Neural cell (in vitro differentiated cells): ENCODE measurements around the gene STX1B. TPM values are rescaled to one million over a fixed set of nuclear protein-coding genes. Genes with fewer than 3 reads are reported as not detected.

Experiments used
- H2AFZ ChIP-seq: fragments of 200-600, 300-800 bp; sonication (generic), shearing (Covaris generic); 2 replicates; pipeline ENCODE4 v1.6.0; 2014; ENCODE audit warnings: low read depth, mild to moderate bottlenecking, antibody characterized with exemption, low read length, moderate library complexity
- H3F3A ChIP-seq: fragments of 200-600 bp; shearing (Covaris generic); 2 replicates; pipeline ENCODE4 v1.6.1; 2016; ENCODE audit warnings: mild to moderate bottlenecking, moderate library complexity, mixed read lengths, antibody characterized with exemption, low read length; ENCODE audit not compliant: insufficient read depth, poor library complexity, severe bottlenecking
- H3K27ac ChIP-seq: fragments of 200-600, 300-800 bp; sonication (generic), shearing (Covaris generic); 2 replicates; pipeline ENCODE4 v1.5.1; 2014; ENCODE audit warnings: mild to moderate bottlenecking, low read length, moderate library complexity
- H3K27me3 ChIP-seq: fragments of 300-800, 200-600 bp; sonication (generic), shearing (Covaris generic); 2 replicates; pipeline ENCODE4 v1.6.0; 2014; ENCODE audit warnings: mild to moderate bottlenecking, low read depth, low read length, moderate library complexity; ENCODE audit not compliant: insufficient read depth
- H3K36me3 ChIP-seq: fragments of 300-800, 200-600 bp; sonication (generic), shearing (Covaris generic); 2 replicates; pipeline ENCODE4 v1.5.1; 2014; ENCODE audit warnings: mild to moderate bottlenecking, antibody characterized with exemption, low read length, moderate library complexity; ENCODE audit not compliant: insufficient read depth
- H3K4me2 ChIP-seq: fragments of 300-800, 200-600 bp; sonication (generic), shearing (Covaris generic); 2 replicates; pipeline ENCODE4 v1.6.0; 2014; ENCODE audit warnings: mild to moderate bottlenecking, low read length
- H3K4me3 ChIP-seq: fragments of 300-800, 200-600 bp; sonication (generic), shearing (Covaris generic); 2 replicates; pipeline ENCODE4 v1.5.1; 2014; ENCODE audit warnings: mild to moderate bottlenecking, low read length, moderate library complexity
- H3K79me2 ChIP-seq: fragments of 200-600 bp; shearing (Covaris generic); replicated peaks from 2 replicates; pipeline ENCODE4 v1.6.0; 2014; ENCODE audit warnings: mild to moderate bottlenecking, low read length, moderate library complexity; ENCODE audit not compliant: insufficient read depth
- H3K9ac ChIP-seq: fragments of 300-800, 200-600 bp; sonication (generic), shearing (Covaris generic); 2 replicates; pipeline ENCODE4 v1.6.1; 2016; ENCODE audit warnings: mild to moderate bottlenecking, low read length, mixed read lengths
- H3K9me2 ChIP-seq: fragments of 200-600 bp; shearing (Covaris generic); 2 replicates; pipeline ENCODE4 v1.6.1; 2016; ENCODE audit warnings: mild to moderate bottlenecking, low read length, mixed read lengths; ENCODE audit not compliant: insufficient read depth
- H3K9me3 ChIP-seq: fragments of 200-600, 300-800 bp; sonication (generic), shearing (Covaris generic); 2 replicates; pipeline ENCODE4 v1.6.1; 2016; ENCODE audit warnings: mild to moderate bottlenecking, mixed run types, low read length, moderate library complexity, mixed read lengths
- H4K20me1 ChIP-seq: fragments of 200-600 bp; shearing (Covaris generic); 2 replicates; pipeline ENCODE4 v1.6.1; 2016; ENCODE audit warnings: mild to moderate bottlenecking, mixed run types; ENCODE audit not compliant: insufficient read depth
- EP300 ChIP-seq: fragments of 450-650 bp; conservative IDR thresholded peaks from 2 replicates; pipeline ENCODE4 v1.6.1; 2014; ENCODE audit warnings: antibody characterized with exemption, mild to moderate bottlenecking, moderate library complexity; ENCODE audit not compliant: poor library complexity, severe bottlenecking
- EZH2 ChIP-seq: fragments of 200-600, 300-800 bp; shearing (Covaris generic), sonication (generic); IDR thresholded peaks from 2 replicates; pipeline ENCODE4 v1.6.1; 2014; ENCODE audit warnings: antibody characterized with exemption, low read length, borderline replicate concordance, mild to moderate bottlenecking; ENCODE audit not compliant: insufficient read depth, poor library complexity, severe bottlenecking
- MXI1 ChIP-seq: fragments of 450-650 bp; conservative IDR thresholded peaks from 2 replicates; pipeline ENCODE4 v1.6.1; 2014; ENCODE audit warnings: antibody characterized with exemption, mild to moderate bottlenecking; ENCODE audit not compliant: poor library complexity, severe bottlenecking
- POLR2AphosphoS5 ChIP-seq: IDR thresholded peaks from 2 replicates; pipeline ENCODE4 v1.6.1; 2012
- RAD21 ChIP-seq: fragments of 450-650 bp; conservative IDR thresholded peaks from 2 replicates; pipeline ENCODE4 v1.6.1; 2014; ENCODE audit warnings: antibody characterized with exemption, mild to moderate bottlenecking, moderate library complexity
- SMC3 ChIP-seq: fragments of 450-650 bp; conservative IDR thresholded peaks from 2 replicates; pipeline ENCODE4 v1.6.1; 2014; ENCODE audit warnings: antibody characterized with exemption, mild to moderate bottlenecking, moderate library complexity; ENCODE audit not compliant: poor library complexity
- TAF1 ChIP-seq: IDR thresholded peaks from 2 replicates; pipeline ENCODE4 v1.6.1; 2012; ENCODE audit warnings: low read depth
- polyA plus RNA-seq: library from polyadenylated mRNA; depleted of rRNA; stranded (reverse); fragments of >200 nt; gene quantifications from 2 replicates; pipeline ENCODE4 v1.2.3, GENCODE V29; 2014
- TF ChIP-seq, protein P1 (sequence below): IDR thresholded peaks from 2 replicates; pipeline ENCODE4 v1.6.1; 2012; ENCODE audit warnings: borderline replicate concordance
- TF ChIP-seq, protein P2 (sequence below): fragments of 450-650 bp; IDR thresholded peaks from 2 replicates; pipeline ENCODE4 v1.5.1; 2014; ENCODE audit warnings: antibody characterized with exemption, mild to moderate bottlenecking, moderate library complexity; ENCODE audit not compliant: poor library complexity, severe bottlenecking

Gene STX1B
- polyA plus RNA-seq, 1 donor from 2014 or later = 4.5 TPM

DNA sequence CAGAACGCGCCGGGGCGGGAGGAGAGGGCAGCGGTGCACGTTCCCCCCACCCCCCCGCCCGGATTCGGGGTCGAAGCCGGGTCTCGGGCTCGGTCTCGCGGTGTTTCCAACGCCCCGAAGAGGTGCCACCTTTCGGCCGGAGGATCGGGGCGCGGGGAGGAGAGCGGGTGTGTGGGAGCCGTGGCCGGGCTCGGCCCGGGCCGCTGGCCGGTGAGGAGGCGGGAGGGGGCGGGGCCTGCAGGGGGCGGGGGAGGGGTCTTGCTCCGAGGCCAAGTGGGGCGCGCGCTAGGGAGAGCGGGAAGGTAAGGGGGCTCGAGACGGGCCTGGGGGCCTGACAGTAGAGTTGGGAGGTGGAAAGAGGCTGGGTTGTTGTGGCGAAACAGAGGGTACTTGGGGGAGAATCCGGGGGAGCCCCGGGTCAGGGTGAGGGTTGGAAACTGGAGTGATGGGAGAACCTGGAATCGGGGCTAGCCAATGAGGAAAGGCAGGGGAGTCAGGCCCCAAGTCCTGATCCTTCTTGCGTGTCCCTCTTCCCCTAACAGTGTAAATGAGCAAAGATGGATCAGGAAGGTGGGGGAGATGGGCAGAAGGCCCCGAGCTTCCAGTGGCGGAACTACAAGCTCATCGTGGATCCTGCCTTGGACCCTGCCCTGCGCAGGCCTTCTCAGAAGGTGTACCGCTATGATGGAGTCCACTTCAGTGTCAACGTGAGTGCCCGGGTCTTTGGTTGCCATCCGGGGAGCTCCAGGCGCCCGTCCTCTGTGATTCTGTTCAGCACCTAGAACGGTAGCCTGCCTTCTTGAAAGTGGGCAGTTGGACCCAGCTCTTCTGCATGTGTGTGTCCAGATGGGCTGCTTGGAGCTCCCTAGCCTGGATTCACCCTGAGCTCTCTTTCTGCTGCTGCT is 52.0 kb downstream of the STX1B start:
- Histone ChIP-seq H3K27me3 (no peaks in the 10 kb centered on the region), H3K79me2 (peaks cover 8% of the 10 kb centered on the region), H3K36me3 (no peaks in the 10 kb centered on the region), H3K4me3 (peak overlapping the region; percentile 91), H3F3A (peaks cover 5% of the 10 kb centered on the region), H4K20me1 (no peaks in the 10 kb centered on the region), H3K9me2 (no peaks in the 10 kb centered on the region), H3K9me3 (no peaks in the 10 kb centered on the region), H2AFZ (no peak overlapping the region), H3K27ac (peak overlapping the region; percentile 60), H3K4me2 (peak overlapping the region; percentile 76), H3K9ac (peak overlapping the region; percentile 97)
- no peak for TF ChIP-seq SMC3
- peak; percentile 21 for TF ChIP-seq POLR2AphosphoS5

DNA sequence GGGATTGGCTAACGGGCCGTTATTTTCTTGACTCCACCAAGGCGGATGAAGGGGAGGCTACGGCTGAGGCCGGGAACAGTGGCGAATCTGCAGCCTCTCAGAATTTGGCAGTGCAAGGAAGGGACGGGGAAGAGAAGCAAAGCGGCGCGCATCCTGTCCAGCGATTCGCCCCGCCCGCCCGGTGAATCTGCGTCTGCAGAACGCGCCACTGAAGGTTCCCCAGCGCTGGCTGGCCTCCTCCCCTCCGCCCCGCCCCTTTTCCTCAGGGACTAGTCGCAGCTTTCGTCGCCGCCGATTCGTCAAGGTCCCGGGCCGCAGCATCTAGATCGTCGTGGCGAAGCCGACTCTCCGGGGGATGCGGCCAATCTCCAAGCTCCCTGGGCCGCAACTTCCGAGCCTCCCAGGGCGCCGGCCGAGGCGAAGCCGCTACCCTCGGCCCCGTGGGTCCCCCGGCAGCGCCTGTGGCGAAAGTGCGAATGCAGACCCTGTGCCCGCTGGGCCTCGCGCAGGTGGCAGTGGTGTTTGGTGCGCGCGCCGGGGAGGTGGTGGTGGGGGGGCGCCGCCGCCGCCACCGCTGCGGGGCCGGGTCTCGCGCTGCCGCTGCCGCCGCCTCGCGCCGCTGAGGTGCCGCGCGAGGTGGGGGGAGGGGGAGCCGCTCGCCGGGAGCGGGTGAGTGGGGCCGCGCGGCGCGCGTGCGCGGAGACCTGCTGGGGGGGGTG is 52.8 kb downstream of the STX1B start, which contains the start of gene SETD1A:
SETD1A (plus strand) TSS at position 299 of the 719 bp plus-strand sequence. CDS start 978 bp downstream, outside the sequence.
- peak within 1 kb of the TSS; percentile 96 for H2AFZ ChIP-seq
- peak within 1 kb of the TSS; percentile 97 for H3K27ac ChIP-seq
- H4K20me1 ChIP-seq = no peaks in the 10 kb centered on the region
- peak within 1 kb of the TSS; percentile 91 for H3K4me3 ChIP-seq
- no peaks in the 10 kb centered on the region for H3K9me2 ChIP-seq
- H3K79me2 ChIP-seq = peaks cover 8% of the 10 kb centered on the region
- TF ChIP-seq EP300 (peak; percentile 100), MXI1 (peak; percentile 88), TAF1 (no peak), SMC3 (peak; percentile 52), EZH2 (no peak), RAD21 (no peak), POLR2AphosphoS5 (peak; percentile 32)
- TF ChIP-seq, protein P1, sequence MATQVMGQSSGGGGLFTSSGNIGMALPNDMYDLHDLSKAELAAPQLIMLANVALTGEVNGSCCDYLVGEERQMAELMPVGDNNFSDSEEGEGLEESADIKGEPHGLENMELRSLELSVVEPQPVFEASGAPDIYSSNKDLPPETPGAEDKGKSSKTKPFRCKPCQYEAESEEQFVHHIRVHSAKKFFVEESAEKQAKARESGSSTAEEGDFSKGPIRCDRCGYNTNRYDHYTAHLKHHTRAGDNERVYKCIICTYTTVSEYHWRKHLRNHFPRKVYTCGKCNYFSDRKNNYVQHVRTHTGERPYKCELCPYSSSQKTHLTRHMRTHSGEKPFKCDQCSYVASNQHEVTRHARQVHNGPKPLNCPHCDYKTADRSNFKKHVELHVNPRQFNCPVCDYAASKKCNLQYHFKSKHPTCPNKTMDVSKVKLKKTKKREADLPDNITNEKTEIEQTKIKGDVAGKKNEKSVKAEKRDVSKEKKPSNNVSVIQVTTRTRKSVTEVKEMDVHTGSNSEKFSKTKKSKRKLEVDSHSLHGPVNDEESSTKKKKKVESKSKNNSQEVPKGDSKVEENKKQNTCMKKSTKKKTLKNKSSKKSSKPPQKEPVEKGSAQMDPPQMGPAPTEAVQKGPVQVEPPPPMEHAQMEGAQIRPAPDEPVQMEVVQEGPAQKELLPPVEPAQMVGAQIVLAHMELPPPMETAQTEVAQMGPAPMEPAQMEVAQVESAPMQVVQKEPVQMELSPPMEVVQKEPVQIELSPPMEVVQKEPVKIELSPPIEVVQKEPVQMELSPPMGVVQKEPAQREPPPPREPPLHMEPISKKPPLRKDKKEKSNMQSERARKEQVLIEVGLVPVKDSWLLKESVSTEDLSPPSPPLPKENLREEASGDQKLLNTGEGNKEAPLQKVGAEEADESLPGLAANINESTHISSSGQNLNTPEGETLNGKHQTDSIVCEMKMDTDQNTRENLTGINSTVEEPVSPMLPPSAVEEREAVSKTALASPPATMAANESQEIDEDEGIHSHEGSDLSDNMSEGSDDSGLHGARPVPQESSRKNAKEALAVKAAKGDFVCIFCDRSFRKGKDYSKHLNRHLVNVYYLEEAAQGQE = peak; percentile 44
- TF ChIP-seq, protein P2, sequence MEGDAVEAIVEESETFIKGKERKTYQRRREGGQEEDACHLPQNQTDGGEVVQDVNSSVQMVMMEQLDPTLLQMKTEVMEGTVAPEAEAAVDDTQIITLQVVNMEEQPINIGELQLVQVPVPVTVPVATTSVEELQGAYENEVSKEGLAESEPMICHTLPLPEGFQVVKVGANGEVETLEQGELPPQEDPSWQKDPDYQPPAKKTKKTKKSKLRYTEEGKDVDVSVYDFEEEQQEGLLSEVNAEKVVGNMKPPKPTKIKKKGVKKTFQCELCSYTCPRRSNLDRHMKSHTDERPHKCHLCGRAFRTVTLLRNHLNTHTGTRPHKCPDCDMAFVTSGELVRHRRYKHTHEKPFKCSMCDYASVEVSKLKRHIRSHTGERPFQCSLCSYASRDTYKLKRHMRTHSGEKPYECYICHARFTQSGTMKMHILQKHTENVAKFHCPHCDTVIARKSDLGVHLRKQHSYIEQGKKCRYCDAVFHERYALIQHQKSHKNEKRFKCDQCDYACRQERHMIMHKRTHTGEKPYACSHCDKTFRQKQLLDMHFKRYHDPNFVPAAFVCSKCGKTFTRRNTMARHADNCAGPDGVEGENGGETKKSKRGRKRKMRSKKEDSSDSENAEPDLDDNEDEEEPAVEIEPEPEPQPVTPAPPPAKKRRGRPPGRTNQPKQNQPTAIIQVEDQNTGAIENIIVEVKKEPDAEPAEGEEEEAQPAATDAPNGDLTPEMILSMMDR = peak; percentile 27
- no peaks in the 10 kb centered on the region for H3K27me3 ChIP-seq
- peak within 1 kb of the TSS; percentile 78 for H3K4me2 ChIP-seq
- no peaks in the 10 kb centered on the region for H3K36me3 ChIP-seq
- peaks cover 5% of the 10 kb centered on the region for H3F3A ChIP-seq
- H3K9ac ChIP-seq = peak within 1 kb of the TSS; percentile 97
- no peaks in the 10 kb centered on the region for H3K9me3 ChIP-seq
